GM21723 (cell line): Measurements from ENCODE around the gene CXCL1.

ENCODE experiments used
- ATAC-seq: cut with Tn5 transposase; IDR thresholded peaks from one replicate; pipeline ENCODE4 v1.9.1; 2021; ENCODE audit warnings: mild to moderate bottlenecking, moderate library complexity; ENCODE audit not compliant: unreplicated experiment

Gene CXCL1

GRCh38 chr4:73851293-73851692, 17.9 kb upstream of the CXCL1 start:
- ATAC-seq, result no peak

GRCh38 chr4:73852771-73853170, 16.4 kb upstream of the CXCL1 start:
- ATAC-seq, result no peak

- ATAC-seq, result no peak
These were observed 15.9 kb upstream of the CXCL1 start, which contains the start of gene PF4V1 for GRCh38 chr4:73853246-73853704. TSS of gene PF4V1 (plus strand) at chr4:73853296. CDS start at chr4:73853363, 67 bp downstream.

- no peak for ATAC-seq
These were observed 15.3 kb upstream of the CXCL1 start for GRCh38 chr4:73853718-73854473.

GRCh38 chr4:73855406-73855805, 13.8 kb upstream of the CXCL1 start:
- no peak for ATAC-seq

- ATAC-seq, result no peak
These were observed 12.7 kb upstream of the CXCL1 start for GRCh38 chr4:73856518-73856917.

- no peak for ATAC-seq
These were observed 9.5 kb upstream of the CXCL1 start for GRCh38 chr4:73859614-73860088.

- ATAC-seq, result no peak
These were observed 9.0 kb upstream of the CXCL1 start for GRCh38 chr4:73860181-73860580.

- no peak for ATAC-seq
These were observed 8.3 kb upstream of the CXCL1 start for GRCh38 chr4:73860917-73861316.

- ATAC-seq, result no peak
These were observed 6.9 kb upstream of the CXCL1 start for GRCh38 chr4:73862322-73862721.

GRCh38 chr4:73864365-73864764, 4.8 kb upstream of the CXCL1 start:
- ATAC-seq, result no peak

GRCh38 chr4:73864961-73865360, 4.2 kb upstream of the CXCL1 start:
- no peak for ATAC-seq

GRCh38 chr4:73865431-73866096, 3.6 kb upstream of the CXCL1 start:
- ATAC-seq, result no peak

- ATAC-seq, result no peak
These were observed 2.9 kb upstream of the CXCL1 start for GRCh38 chr4:73866246-73866645.

- ATAC-seq, result no peak
These were observed 1.4 kb upstream of the CXCL1 start for GRCh38 chr4:73867783-73868182.

GRCh38 chr4:73868206-73869129, 725 bp upstream of the CXCL1 start:
- ATAC-seq, result no peak

GRCh38 chr4:73870260-73870659, 1.1 kb downstream of the CXCL1 start:
- no peak for ATAC-seq

GRCh38 chr4:73870768-73871167, 1.6 kb downstream of the CXCL1 start:
- ATAC-seq, result no peak

- ATAC-seq, result no peak
These were observed 2.5 kb downstream of the CXCL1 start for GRCh38 chr4:73871511-73872310.
